ENCODE measurements around the gene SYVN1. TPM values are rescaled to one million over a fixed set of nuclear protein-coding genes. Genes with fewer than 3 reads are reported as not detected.

SYVN1 gene
- total RNA-seq, 4 donors from 2014 or later = 19.0 to 38.7 (median 26.0) TPM

GRCh38 chr11:65132988-65133700 lies 1.2 kb downstream of the SYVN1 start:
- Histone ChIP-seq H3K4me1 (peaks cover 0 to 43% (median 11%) of the 10 kb centered on the region in 3 donors), H3K27me3 (no peaks in the 10 kb centered on the region), H3K27ac (peak overlapping the region in 3 of 4 donors; percentile 94 to 97 (median 95)), H3K9me3 (no peaks in the 10 kb centered on the region), H3K36me3 (peaks cover 0 to 50% of the 10 kb centered on the region in 2 donors), H3K4me3 (peak overlapping the region; percentile 84 to 96)
- TF ChIP-seq POLR2A (IDR thresholded peaks at IDR 0.05) (no peak), EP300 (IDR thresholded peaks at IDR 0.05) (no peak), POLR2AphosphoS5 (IDR thresholded peaks at IDR 0.05) (no peak), CTCF (IDR thresholded peaks at IDR 0.05) (no peak)
- 0 to 45% methylated on average over 1 to 5 of the region's 18 CpGs for WGBS, 2 donors (ENCODE audit: low coverage in 1 of 2)
- no peak for ATAC-seq

- Histone ChIP-seq H3K27me3 (no peaks in the 10 kb centered on the region), H3K4me3 (peak overlapping the region in 1 of 2 donors; percentile 84), H3K9me3 (no peaks in the 10 kb centered on the region), H3K36me3 (peaks cover 0 to 57% of the 10 kb centered on the region in 2 donors), H3K4me1 (peaks cover 0 to 43% (median 11%) of the 10 kb centered on the region in 3 donors), H3K27ac (peak overlapping the region in 2 of 4 donors; percentile 95 to 97)
- no peak for ATAC-seq
- no peak for TF ChIP-seq POLR2A (IDR thresholded peaks at IDR 0.05)
- no peak for TF ChIP-seq EP300 (IDR thresholded peaks at IDR 0.05)
- TF ChIP-seq CTCF (IDR thresholded peaks at IDR 0.05) = no peak
- no peak for TF ChIP-seq POLR2AphosphoS5 (IDR thresholded peaks at IDR 0.05)
- whole genome bisulfite sequencing, 2 donors (ENCODE audit: low coverage in 1 of 2) = 0 to 20% methylated on average over 1 of the region's 10 CpGs
Observed at GRCh38 chr11:65132238-65132987, 1.9 kb downstream of the SYVN1 start.

- Histone ChIP-seq H3K4me3 (no peak overlapping the region), H3K9me3 (no peaks in the 10 kb centered on the region), H3K4me1 (peaks cover 0 to 43% (median 11%) of the 10 kb centered on the region in 3 donors), H3K27me3 (no peaks in the 10 kb centered on the region), H3K36me3 (peaks cover 0 to 62% of the 10 kb centered on the region in 2 donors), H3K27ac (no peak overlapping the region)
- WGBS, 2 donors (ENCODE audit: low coverage in 1 of 2) = 56 to 77% methylated on average over 4 to 5 of the region's 6 CpGs
- no peak for TF ChIP-seq EP300 (IDR thresholded peaks at IDR 0.05)
- TF ChIP-seq POLR2AphosphoS5 (IDR thresholded peaks at IDR 0.05) = no peak
- no peak for TF ChIP-seq POLR2A (IDR thresholded peaks at IDR 0.05)
- TF ChIP-seq CTCF (IDR thresholded peaks at IDR 0.05) = no peak
- no peak for ATAC-seq
Observed at GRCh38 chr11:65131895-65132237, 2.5 kb downstream of the SYVN1 start.

GRCh38 chr11:65131417-65131776 lies 2.9 kb downstream of the SYVN1 start:
- ATAC-seq = no peak
- Histone ChIP-seq H3K9me3 (no peaks in the 10 kb centered on the region), H3K36me3 (peaks cover 0 to 67% of the 10 kb centered on the region in 2 donors), H3K27ac (no peak overlapping the region), H3K4me3 (no peak overlapping the region), H3K4me1 (peaks cover 0 to 42% (median 11%) of the 10 kb centered on the region in 3 donors), H3K27me3 (no peaks in the 10 kb centered on the region)
- TF ChIP-seq POLR2A (IDR thresholded peaks at IDR 0.05) (no peak), POLR2AphosphoS5 (IDR thresholded peaks at IDR 0.05) (no peak), EP300 (IDR thresholded peaks at IDR 0.05) (no peak), CTCF (IDR thresholded peaks at IDR 0.05) (no peak)
- WGBS, 2 donors (ENCODE audit: low coverage in 1 of 2) = 57% methylated on average over 3 of the region's 3 CpGs; no CpG with 5 or more reads in 1 of the 2 donors
